HepG2 (cell line): ENCODE results near the gene HNRNPA2B1. TPM values are rescaled to one million over a fixed set of nuclear protein-coding genes. Genes with fewer than 3 reads are reported as not detected.

Experiments
- ARID2 ChIP-seq: sonication (generic); formaldehyde crosslinking; IDR thresholded peaks from 2 replicates; pipeline ENCODE4 v1.8.1; 2022; ENCODE audit warnings: mild to moderate bottlenecking, missing genetic modification reagents, borderline replicate concordance
- ARNT2 ChIP-seq: sonication (generic); formaldehyde crosslinking; IDR thresholded peaks from 2 replicates; pipeline ENCODE4 v1.8.0; 2022; ENCODE audit warnings: mild to moderate bottlenecking, low read depth, missing genetic modification reagents, moderate library complexity
- HES4 ChIP-seq: sonication (generic); formaldehyde crosslinking; IDR thresholded peaks from 2 replicates; pipeline ENCODE4 v1.9.0; 2021; ENCODE audit warnings: mild to moderate bottlenecking, missing genetic modification reagents, borderline replicate concordance
- HNRNPH1 ChIP-seq: fragments of 200-400 bp; formaldehyde crosslinking; optimal IDR thresholded peaks from 2 replicates; pipeline ENCODE3; 2017; ENCODE audit warnings: mild to moderate bottlenecking, low read depth, low read length
- HNRNPL ChIP-seq: fragments of 200-400 bp; formaldehyde crosslinking; IDR thresholded peaks from 2 replicates; pipeline ENCODE4 v1.6.1; 2017; ENCODE audit warnings: mild to moderate bottlenecking, low read depth, low read length
- HOXD1 ChIP-seq: sonication (generic); formaldehyde crosslinking; IDR thresholded peaks from 2 replicates; pipeline ENCODE4 v1.5.0; 2020; ENCODE audit warnings: missing genetic modification reagents
- KLF9 ChIP-seq: IDR thresholded peaks from 2 replicates; pipeline ENCODE4 v1.6.1; 2016; ENCODE audit warnings: low read depth
- MIER2 ChIP-seq: IDR thresholded peaks from 2 replicates; pipeline ENCODE4 v1.6.1; 2016; ENCODE audit warnings: missing biosample characterization, missing genetic modification reagents
- MIXL1 ChIP-seq: IDR thresholded peaks from 2 replicates; pipeline ENCODE4 v1.6.1; 2016
- MTA3 ChIP-seq: sonication (generic); formaldehyde crosslinking; IDR thresholded peaks from 2 replicates; pipeline ENCODE4 v1.4.0; 2020; ENCODE audit warnings: missing genetic modification reagents
- MZF1 ChIP-seq: sonication (generic); formaldehyde crosslinking; IDR thresholded peaks from 2 replicates; pipeline ENCODE4 v1.8.1; 2023; ENCODE audit warnings: mild to moderate bottlenecking, missing genetic modification reagents, borderline replicate concordance
- NONO ChIP-seq, 2 experiments: fragments of 450-650 bp in 1 of 2; sonication (generic) in 1 of 2; formaldehyde crosslinking in 1 of 2; IDR thresholded peaks in 1 of 2; conservative IDR thresholded peaks in 1 of 2; 2 replicates each; pipeline versions ENCODE4 v1.6.1 to v1.8.0; 2017 to 2022; ENCODE audit warnings: mild to moderate bottlenecking in 1 of 2, missing genetic modification reagents in 1 of 2, moderate library complexity in 1 of 2
- RARG ChIP-seq: sonication (generic); formaldehyde crosslinking; IDR thresholded peaks from 2 replicates; pipeline ENCODE4 v1.4.0; 2020; ENCODE audit warnings: low read depth, mild to moderate bottlenecking, missing genetic modification reagents
- TFE3 ChIP-seq: IDR thresholded peaks from 2 replicates; pipeline ENCODE4 v1.6.1; 2016
- TGIF2 ChIP-seq: IDR thresholded peaks from 2 replicates; pipeline ENCODE4 v1.6.1; 2016; ENCODE audit warnings: control low read depth, missing compliant biosample characterization
- U2AF1 ChIP-seq: fragments of 200-400 bp; formaldehyde crosslinking; optimal IDR thresholded peaks from 2 replicates; pipeline ENCODE3; 2017; ENCODE audit warnings: mild to moderate bottlenecking, low read depth, low read length
- ZBTB49 ChIP-seq: sonication (generic); formaldehyde crosslinking; IDR thresholded peaks from 2 replicates; pipeline ENCODE4 v1.4.0; 2020; ENCODE audit warnings: missing genetic modification reagents, borderline replicate concordance
- ZBTB7A ChIP-seq: sonication (generic); formaldehyde crosslinking; IDR thresholded peaks from 2 replicates; pipeline ENCODE4 v1.8.0; 2022; ENCODE audit warnings: mild to moderate bottlenecking, missing genetic modification reagents
- ZNF224 ChIP-seq: sonication (generic); formaldehyde crosslinking; IDR thresholded peaks from 2 replicates; pipeline ENCODE4 v1.5.0; 2020; ENCODE audit warnings: mild to moderate bottlenecking, missing genetic modification reagents
- ZNF629 ChIP-seq: sonication (generic); formaldehyde crosslinking; conservative IDR thresholded peaks from 2 replicates; pipeline ENCODE4 v1.5.0; 2020; ENCODE audit warnings: missing genetic modification reagents
- ZNF747 ChIP-seq: sonication (generic); formaldehyde crosslinking; IDR thresholded peaks from 2 replicates; pipeline ENCODE4 v1.8.1; 2023; ENCODE audit warnings: missing genetic modification reagents, mild to moderate bottlenecking, borderline replicate concordance
- ZNF776 ChIP-seq: sonication (generic); formaldehyde crosslinking; IDR thresholded peaks from 2 replicates; pipeline ENCODE4 v1.4.0; 2020; ENCODE audit warnings: mild to moderate bottlenecking, missing genetic modification reagents
- polyA plus RNA-seq, 8 experiments: library from polyadenylated mRNA; depleted of rRNA in 3 of 8; stranded (reverse) in 7 of 8; unstranded in 1 of 8; fragments of >200 nt; fragmentation: Illumina TruSeq in 4 of 8; extraction: Trizol in 4 of 8; gene quantifications; 2 replicates each; pipeline versions ENCODE4 v1.2.1 to v1.2.3, GENCODE V29; 2011 to 2016; ENCODE audit warnings: low read depth in 4 of 8, missing spikeins in 1 of 8, mixed read lengths in 1 of 8; ENCODE audit not compliant: insufficient read depth in 1 of 8
- total RNA-seq, 5 experiments: library from RNA; depleted of rRNA; stranded (reverse); fragments of >200 nt; fragmentation: Illumina TruSeq; extraction: Trizol; gene quantifications; 2 replicates each; pipeline ENCODE4 v1.2.3, GENCODE V29; 2016; ENCODE audit warnings: low read depth in 1 of 5
- TF ChIP-seq, protein P1 (sequence below): sonication (generic); formaldehyde crosslinking; IDR thresholded peaks from 2 replicates; pipeline ENCODE4 v1.9.0; 2021; ENCODE audit warnings: missing genetic modification reagents, borderline replicate concordance
- TF ChIP-seq, protein P2 (sequence below): sonication (generic); formaldehyde crosslinking; IDR thresholded peaks from 2 replicates; pipeline ENCODE4 v1.8.0; 2022; ENCODE audit warnings: mild to moderate bottlenecking, missing genetic modification reagents, moderate library complexity

The HNRNPA2B1 gene
- total and polyA plus RNA-seq, 2 of the 13 experiments (the other 11 are each of a cell fraction or from before 2014, with no cell fraction given): 193 to 412 TPM

GRCh38 chr7:26201247-26202018, 887 bp upstream of the HNRNPA2B1 start, which contains the start of gene CBX3 (continued):
- no peak for TF ChIP-seq HES4
- TF ChIP-seq NONO (IDR thresholded peaks at IDR 0.05): no peak
- TF ChIP-seq NONO (CRISPR knock-in tag; conservative IDR thresholded peaks at IDR 0.05): peak; percentile 51; the same call in 1 of the 2 replicates
- no peak for TF ChIP-seq ZBTB49 (CRISPR knock-in tag)
- TF ChIP-seq ZNF776 (CRISPR knock-in tag): 0 out of 2 replicates have a peak, but pooled peaks have one; percentile 38
- no peak for TF ChIP-seq MIER2 (CRISPR knock-in tag)
- TF ChIP-seq HOXD1: no peak
- TF ChIP-seq MZF1: no peak
- peak; percentile 12; the same call in 1 of the 2 replicates for TF ChIP-seq ARNT2 (CRISPR knock-in tag)
- no peak for TF ChIP-seq TGIF2 (CRISPR knock-in tag)
- TF ChIP-seq KLF9 (CRISPR knock-in tag): no peak
- TF ChIP-seq ZNF224 (CRISPR knock-in tag): no peak
- TF ChIP-seq ZBTB7A: no peak
- TF ChIP-seq MTA3: no peak
- no peak for TF ChIP-seq TFE3
- no peak for TF ChIP-seq HNRNPH1
- no peak for TF ChIP-seq MIXL1 (CRISPR knock-in tag)
- no peak for TF ChIP-seq ZNF629 (CRISPR knock-in tag)
- TF ChIP-seq HNRNPL: no peak
- TF ChIP-seq U2AF1: no peak
- no peak for TF ChIP-seq ARID2
- TF ChIP-seq, protein P1, sequence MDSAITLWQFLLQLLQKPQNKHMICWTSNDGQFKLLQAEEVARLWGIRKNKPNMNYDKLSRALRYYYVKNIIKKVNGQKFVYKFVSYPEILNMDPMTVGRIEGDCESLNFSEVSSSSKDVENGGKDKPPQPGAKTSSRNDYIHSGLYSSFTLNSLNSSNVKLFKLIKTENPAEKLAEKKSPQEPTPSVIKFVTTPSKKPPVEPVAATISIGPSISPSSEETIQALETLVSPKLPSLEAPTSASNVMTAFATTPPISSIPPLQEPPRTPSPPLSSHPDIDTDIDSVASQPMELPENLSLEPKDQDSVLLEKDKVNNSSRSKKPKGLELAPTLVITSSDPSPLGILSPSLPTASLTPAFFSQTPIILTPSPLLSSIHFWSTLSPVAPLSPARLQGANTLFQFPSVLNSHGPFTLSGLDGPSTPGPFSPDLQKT: no peak
- TF ChIP-seq ZNF747 (CRISPR knock-in tag): no peak; the same call in 1 of the 2 replicates
- TF ChIP-seq RARG (CRISPR knock-in tag): 0 out of 2 replicates have a peak, but pooled peaks have one; percentile 81
- TF ChIP-seq, protein P2, sequence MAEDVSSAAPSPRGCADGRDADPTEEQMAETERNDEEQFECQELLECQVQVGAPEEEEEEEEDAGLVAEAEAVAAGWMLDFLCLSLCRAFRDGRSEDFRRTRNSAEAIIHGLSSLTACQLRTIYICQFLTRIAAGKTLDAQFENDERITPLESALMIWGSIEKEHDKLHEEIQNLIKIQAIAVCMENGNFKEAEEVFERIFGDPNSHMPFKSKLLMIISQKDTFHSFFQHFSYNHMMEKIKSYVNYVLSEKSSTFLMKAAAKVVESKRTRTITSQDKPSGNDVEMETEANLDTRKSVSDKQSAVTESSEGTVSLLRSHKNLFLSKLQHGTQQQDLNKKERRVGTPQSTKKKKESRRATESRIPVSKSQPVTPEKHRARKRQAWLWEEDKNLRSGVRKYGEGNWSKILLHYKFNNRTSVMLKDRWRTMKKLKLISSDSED (CRISPR knock-in tag): no peak
